ENCODE measurements around the gene KLHL42.
"Not testable (repeated sequence)": the region's sequence is repeated elsewhere in the genome, so short reads cannot be mapped to it uniquely, and the experiment has no call there.

Gene KLHL42

DNA sequence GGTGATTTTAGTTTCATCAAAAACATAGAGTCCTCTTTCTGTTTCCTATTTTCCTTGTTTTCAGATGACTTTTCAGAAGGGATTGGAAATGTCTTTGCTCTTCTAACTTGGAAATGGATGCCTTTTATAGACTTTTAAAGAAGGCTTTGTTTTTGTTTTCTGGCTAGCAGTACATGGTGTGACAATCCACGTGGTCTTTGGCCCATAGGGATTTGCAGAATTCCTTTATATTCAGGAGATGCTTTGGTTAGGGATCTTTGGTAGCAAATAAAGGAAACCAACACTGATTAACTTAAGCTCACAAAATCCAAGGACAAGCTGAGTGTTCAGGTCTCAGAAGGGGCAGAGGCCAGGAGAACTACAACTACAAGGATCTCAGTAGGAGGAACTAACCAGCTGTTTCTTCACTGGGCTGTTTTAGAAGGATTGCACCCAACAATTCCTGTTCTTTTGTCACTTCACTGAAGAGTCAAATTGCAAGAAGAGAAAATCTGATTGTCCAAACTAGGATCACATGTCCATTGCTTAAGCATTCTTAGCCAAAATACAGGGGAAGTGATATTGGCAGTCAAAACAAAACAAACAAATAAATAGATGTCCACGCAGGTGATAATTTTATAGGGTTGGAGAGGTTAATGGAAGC lies 58.6 kb downstream of the KLHL42 start:
- no peak for DNase-seq (ENCODE audit: low spot score)
- TF ChIP-seq, protein P1, sequence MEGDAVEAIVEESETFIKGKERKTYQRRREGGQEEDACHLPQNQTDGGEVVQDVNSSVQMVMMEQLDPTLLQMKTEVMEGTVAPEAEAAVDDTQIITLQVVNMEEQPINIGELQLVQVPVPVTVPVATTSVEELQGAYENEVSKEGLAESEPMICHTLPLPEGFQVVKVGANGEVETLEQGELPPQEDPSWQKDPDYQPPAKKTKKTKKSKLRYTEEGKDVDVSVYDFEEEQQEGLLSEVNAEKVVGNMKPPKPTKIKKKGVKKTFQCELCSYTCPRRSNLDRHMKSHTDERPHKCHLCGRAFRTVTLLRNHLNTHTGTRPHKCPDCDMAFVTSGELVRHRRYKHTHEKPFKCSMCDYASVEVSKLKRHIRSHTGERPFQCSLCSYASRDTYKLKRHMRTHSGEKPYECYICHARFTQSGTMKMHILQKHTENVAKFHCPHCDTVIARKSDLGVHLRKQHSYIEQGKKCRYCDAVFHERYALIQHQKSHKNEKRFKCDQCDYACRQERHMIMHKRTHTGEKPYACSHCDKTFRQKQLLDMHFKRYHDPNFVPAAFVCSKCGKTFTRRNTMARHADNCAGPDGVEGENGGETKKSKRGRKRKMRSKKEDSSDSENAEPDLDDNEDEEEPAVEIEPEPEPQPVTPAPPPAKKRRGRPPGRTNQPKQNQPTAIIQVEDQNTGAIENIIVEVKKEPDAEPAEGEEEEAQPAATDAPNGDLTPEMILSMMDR (IDR thresholded peaks at IDR 0.05; ENCODE audit: extremely low read depth, missing control alignments): no peak

DNA sequence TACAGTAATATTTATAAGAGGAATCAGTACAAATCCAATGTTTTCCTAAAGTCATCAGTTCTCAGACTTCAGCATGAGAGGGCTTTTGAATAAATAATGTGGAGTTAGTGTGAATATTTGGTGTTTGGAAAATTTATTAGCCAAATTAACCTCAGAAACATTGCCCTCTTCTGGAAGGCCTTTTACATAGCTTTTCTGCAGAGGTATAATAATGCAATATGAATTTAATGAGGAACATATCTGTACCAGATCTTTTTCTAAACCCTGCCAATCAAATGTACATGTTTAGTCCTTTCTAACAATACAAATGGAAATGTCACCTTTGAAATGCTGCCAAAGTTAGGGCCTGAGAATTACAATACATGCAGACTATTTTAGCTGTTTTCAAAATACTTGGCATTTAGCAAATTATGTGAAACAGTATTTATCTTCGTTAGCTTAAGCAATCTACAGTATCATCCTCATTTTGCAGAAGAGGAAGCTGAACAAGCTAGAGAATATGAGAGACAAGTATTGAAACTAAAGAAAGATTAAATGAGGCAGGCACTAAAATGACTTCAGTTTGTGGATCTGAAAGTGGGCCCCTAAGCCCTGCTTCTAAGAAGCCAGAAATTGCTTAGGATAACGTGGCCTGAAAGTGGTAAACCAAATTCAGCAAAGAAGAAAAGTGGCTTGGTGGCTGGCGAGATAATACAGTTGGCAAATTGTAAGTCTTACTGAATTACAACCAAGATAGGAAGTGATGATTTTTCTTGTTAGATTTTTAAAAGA lies 60.4 kb downstream of the KLHL42 start:
- DNase-seq (ENCODE audit: low spot score): no peak

DNA sequence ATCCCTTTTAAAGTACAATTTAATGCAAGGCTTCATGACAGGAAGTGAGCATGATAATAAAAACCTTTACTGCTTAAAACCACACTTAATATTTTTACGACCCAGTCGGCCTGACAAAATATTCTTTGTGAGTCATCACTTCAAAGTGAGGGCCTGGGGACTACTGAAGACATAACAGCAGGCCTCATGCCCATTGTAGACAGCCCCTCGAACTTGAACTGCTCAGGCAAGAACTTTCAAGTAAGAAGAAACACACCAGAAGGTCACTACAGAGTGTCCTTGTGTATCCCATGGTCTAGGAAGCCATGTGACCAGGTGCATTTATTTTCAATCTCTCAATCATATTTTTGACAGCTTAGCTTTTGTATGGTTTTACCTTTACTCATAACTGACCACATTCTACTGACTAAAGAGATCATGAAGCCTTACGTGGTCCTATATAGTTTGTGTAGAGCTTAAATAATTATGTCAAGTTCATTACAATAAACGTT lies 61.4 kb downstream of the KLHL42 start:
- no peak for DNase-seq (ENCODE audit: low spot score)
- TF ChIP-seq, protein P1 (IDR thresholded peaks at IDR 0.05; ENCODE audit: extremely low read depth, missing control alignments): no peak

More for the DNA sequence above, 60.4 kb downstream of the KLHL42 start:
- TF ChIP-seq, protein P1 (IDR thresholded peaks at IDR 0.05; ENCODE audit: extremely low read depth, missing control alignments): no peak

DNA sequence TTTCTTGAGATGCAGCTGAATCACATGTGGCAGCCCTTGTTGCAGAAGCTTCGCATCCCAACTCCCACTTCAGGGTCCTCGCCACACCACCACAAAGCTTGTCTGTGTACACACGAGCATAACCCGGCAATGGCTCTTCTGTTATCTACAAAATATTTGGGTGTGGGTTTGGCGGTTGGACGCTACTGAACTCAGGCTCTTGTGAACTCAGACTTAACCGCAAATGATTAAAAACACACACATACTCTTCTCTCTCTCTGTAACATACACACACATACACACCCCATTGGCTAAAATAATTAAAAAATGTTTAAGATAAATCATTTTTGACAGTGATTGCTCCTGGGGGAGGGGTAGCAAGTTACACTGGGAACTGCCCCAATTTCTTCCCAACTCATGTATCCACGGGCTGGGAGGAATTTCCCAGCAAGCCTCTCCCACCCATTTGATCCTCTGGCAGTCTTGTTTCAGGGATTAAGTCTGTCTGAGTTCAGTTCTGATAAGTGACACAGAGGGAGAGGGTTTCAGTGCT lies 63.7 kb downstream of the KLHL42 start:
- DNase-seq (ENCODE audit: low spot score): no peak
- TF ChIP-seq, protein P1 (IDR thresholded peaks at IDR 0.05; ENCODE audit: extremely low read depth, missing control alignments): no peak

DNA sequence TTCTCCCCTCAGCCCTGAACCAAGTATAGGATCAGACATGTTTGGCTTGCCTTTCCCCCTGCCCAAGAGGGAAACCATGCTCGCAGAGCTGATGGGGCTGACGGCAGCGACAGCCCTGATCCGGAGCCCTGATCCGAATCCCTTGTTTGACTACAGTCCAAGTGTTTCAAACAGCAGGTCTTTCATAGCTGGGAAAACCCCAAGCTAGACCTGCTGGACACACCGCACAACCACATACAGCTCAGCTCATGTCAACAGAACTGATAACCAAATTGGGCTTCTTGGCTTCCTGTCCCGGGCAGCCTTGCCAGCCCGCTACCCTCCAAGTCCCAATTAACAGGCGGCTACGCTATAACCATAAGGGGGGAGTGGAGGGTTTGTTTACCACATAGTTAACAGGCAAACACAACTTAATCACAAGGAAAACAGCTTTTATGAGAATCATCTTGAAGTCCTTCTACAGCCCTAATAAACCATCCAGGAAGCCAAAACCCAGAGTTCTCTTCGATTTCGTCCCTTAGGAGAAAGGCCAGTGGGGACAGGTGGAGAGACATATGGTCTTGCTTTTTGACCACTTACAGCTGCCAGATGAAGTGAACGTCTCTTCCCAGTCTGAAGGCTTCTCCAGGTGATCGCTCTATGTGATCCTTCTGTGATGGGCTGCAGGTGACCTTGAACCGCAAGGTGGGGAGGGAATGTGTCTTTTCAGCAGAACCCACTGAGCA lies 64.5 kb downstream of the KLHL42 start:
- TF ChIP-seq, protein P1 (IDR thresholded peaks at IDR 0.05; ENCODE audit: extremely low read depth, missing control alignments): no peak
- DNase-seq (ENCODE audit: low spot score): no peak

DNA sequence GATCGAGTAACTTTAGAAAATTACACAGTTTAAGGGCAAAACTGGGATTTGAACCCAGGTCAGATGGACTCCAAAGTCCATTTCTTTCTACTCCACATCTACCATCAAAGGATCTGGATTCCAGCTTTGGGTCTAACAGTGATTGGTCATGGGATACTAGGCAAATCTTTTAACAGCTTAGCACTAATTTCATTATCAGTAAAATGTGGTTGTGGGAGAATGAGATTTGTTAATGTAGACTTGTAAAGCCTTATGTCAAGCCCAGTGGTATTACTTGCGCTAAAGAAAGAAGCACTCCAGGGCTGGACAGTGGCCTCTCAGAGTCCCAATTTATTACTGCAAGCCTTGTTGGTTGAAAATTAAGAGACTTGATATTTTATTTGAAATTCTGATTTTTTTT lies 65.2 kb downstream of the KLHL42 start:
- DNase-seq (ENCODE audit: low spot score): no peak
- TF ChIP-seq, protein P1 (IDR thresholded peaks at IDR 0.05; ENCODE audit: extremely low read depth, missing control alignments): no peak

DNA sequence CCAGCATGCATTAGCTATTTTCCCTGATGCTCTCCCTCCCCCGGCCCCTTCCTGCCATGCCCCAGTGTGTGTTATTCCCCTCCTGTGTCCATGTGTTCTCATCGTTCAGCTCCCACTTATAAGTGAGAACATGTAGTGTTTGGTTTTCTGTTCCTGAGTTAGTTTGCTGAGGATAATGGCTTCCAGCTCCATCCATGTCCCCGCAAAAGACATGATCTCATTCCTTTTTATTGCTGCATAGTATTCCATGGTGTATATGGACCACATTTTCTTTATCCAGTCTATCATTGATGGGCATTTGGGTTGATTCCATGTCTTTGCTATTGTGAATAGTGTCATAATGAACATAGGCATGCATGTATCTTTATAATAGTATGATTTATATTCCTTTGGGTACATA lies 65.7 kb downstream of the KLHL42 start:
- DNase-seq (ENCODE audit: low spot score): not testable (repeated sequence)

DNA sequence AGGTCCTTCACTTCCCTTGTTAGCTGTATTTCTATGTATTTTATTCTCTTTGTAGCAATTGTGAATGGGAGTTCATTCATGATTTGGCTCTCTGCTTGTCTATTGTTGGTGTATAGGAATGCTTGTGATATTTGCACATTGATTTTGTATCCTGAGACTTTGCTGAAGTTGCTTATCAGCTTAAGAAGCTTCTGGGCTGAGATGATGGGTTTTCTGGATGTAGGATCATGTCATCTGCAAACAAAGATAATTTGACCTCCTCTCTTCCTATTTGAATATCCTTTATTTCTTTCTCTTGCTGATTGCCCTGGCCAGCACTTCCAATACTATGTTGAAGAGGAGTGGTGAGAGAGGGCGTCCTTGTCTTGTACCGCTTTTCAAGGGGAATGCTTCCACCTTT lies 67.3 kb downstream of the KLHL42 start:
- DNase-seq (ENCODE audit: low spot score): not testable (repeated sequence)
